ENCODE measurements around the gene LRMDA. TPM values are rescaled to one million over a fixed set of nuclear protein-coding genes. Genes with fewer than 3 reads are reported as not detected.

LRMDA gene
- total and polyA plus RNA-seq, 2 of the 4 experiments (the other 2 are of a cell fraction): 0.07 TPM; not detected in 1

DNA sequence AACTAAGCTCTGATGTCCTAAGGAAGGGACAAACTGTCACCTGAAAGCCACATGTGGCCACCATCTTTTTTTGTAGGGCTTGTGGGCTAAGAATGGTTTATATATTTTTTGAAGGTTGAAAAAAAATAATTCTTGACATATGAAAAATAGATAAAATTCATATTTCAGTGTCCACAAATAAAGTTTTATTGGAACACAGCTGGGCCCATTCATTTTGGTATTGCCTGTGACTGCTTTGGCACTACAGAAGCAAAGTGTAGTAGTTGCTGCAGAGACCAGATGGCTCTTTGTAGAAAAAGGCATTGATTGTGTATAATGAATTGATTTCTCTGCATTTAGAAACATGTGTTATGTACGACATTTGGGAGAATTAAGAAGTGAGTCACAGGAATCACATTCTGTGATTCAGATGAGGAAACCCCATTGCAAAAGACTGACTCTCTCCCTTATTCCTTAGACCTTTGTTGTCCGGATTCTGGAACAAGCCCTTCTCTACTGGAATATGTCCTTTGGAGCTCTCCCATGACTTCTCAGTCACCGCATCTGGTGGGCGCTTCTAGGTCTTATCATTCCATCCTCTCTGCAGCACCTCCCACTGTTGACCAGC, 438.7 kb downstream of the LRMDA start:
- no peak overlapping the region for H3K18ac ChIP-seq (ENCODE audit: low read depth, low read length)
- in situ Hi-C loops (cut with MboI; ENCODE audit: low sequenced_read_pairs) (no loop called here), intact Hi-C loops (cut with micrococcal nuclease) (no loop called here), dilution Hi-C loops (cut with HindIII; ENCODE audit: low sequenced_read_pairs, unreplicated experiment) (no loop called here)
- ChIA-PET CTCF (no interaction called here), POLR2A (ENCODE audit: unreplicated experiment) (no interaction called here)
- H3K4ac ChIP-seq (ENCODE audit: low read depth, low read length): no peak overlapping the region
- H3K23ac ChIP-seq (ENCODE audit: low read depth, low read length): no peak overlapping the region
- H3K9ac ChIP-seq (ENCODE audit: low read depth, low read length): no peak overlapping the region
- no peak for ATAC-seq (ENCODE audit: low read depth)
- H3K4me2 ChIP-seq (ENCODE audit: low read depth, low read length): no peak overlapping the region
- H4K8ac ChIP-seq (ENCODE audit: low read depth in 2 of 2, low read length in 2 of 2): no peak overlapping the region
- H3K9me3 ChIP-seq (ENCODE audit: control insufficient read depth, insufficient read depth, low read length): no peaks in the 10 kb centered on the region
- H2AFZ ChIP-seq (replicated peaks; ENCODE audit: low read length, poor library complexity): no peak overlapping the region
- H3K4me3 ChIP-seq (ENCODE audit: insufficient read depth, low read depth, low read length): no peak overlapping the region
- H4K20me1 ChIP-seq (ENCODE audit: insufficient read depth, low read length): no peaks in the 10 kb centered on the region
- no peak for DNase-seq
- no TSS peak for BruUV-seq (replicated peaks)
- H3K79me1 ChIP-seq (ENCODE audit: low read depth in 1 of 2, low read length in 2 of 2): no peaks in the 10 kb centered on the region
- H2BK20ac ChIP-seq (ENCODE audit: low read depth, low read length): no peak overlapping the region
- no peaks in the 10 kb centered on the region for H3K36me3 ChIP-seq (ENCODE audit: control insufficient read depth, insufficient read depth, low read length)
- H2AK9ac ChIP-seq (replicated peaks; ENCODE audit: low read depth, low read length, poor library complexity): no peak overlapping the region
- H2BK120ac ChIP-seq (ENCODE audit: low read depth, low read length): no peak overlapping the region
- no peak overlapping the region for H3K27ac ChIP-seq (ENCODE audit: insufficient read depth, low read length)
- no peaks in the 10 kb centered on the region; the same call in none of the 2 replicates for H3K27me3 ChIP-seq (ENCODE audit: control insufficient read depth, insufficient read depth, low read length)
- H2AK5ac ChIP-seq (ENCODE audit: low read depth, low read length): no peak overlapping the region
- no peak overlapping the region for H4K5ac ChIP-seq (ENCODE audit: low read depth, low read length)
- H3K4me1 ChIP-seq (ENCODE audit: control insufficient read depth, insufficient read depth, low read length): no peaks in the 10 kb centered on the region
- H4K91ac ChIP-seq (ENCODE audit: insufficient read depth, low read depth, low read length): no peak overlapping the region
- 83% methylated on average over 1 of the region's 4 CpGs; no CpG with 5 or more reads in 1 of the 2 experiments for WGBS, 2 experiments (ENCODE audit: extremely low coverage in 2 of 2, insufficient read length in 1 of 2)
- no peak overlapping the region for H2BK5ac ChIP-seq (ENCODE audit: low read depth, low read length, poor library complexity, severe bottlenecking)
- H3K14ac ChIP-seq (replicated peaks; ENCODE audit: low read depth, low read length): no peak overlapping the region
- no peak overlapping the region for H3K56ac ChIP-seq (ENCODE audit: extremely low read depth, insufficient read depth, low read length)
- no peaks in the 10 kb centered on the region for H3K9me1 ChIP-seq (ENCODE audit: insufficient read depth, low read length)
- no peak overlapping the region for H2BK15ac ChIP-seq (ENCODE audit: low read depth, low read length)
- no peak for TF ChIP-seq CEBPB (IDR thresholded peaks at IDR 0.05; ENCODE audit: low read depth, low read length)
- no peak for TF ChIP-seq FOS (IDR thresholded peaks at IDR 0.05; ENCODE audit: low read depth, low read length)
- TF ChIP-seq RFX5 (IDR thresholded peaks at IDR 0.05; ENCODE audit: low read depth, low read length): no peak
- TF ChIP-seq, protein P1, sequence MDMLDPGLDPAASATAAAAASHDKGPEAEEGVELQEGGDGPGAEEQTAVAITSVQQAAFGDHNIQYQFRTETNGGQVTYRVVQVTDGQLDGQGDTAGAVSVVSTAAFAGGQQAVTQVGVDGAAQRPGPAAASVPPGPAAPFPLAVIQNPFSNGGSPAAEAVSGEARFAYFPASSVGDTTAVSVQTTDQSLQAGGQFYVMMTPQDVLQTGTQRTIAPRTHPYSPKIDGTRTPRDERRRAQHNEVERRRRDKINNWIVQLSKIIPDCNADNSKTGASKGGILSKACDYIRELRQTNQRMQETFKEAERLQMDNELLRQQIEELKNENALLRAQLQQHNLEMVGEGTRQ (IDR thresholded peaks at IDR 0.05; ENCODE audit: low read depth, low read length): no peak
- TF ChIP-seq POLR2A (IDR thresholded peaks at IDR 0.05; ENCODE audit: low read depth, low read length): no peak

Measured in IMR-90 (cell line).